Measurements from ENCODE around the gene LRP1B.

The LRP1B gene

DNA sequence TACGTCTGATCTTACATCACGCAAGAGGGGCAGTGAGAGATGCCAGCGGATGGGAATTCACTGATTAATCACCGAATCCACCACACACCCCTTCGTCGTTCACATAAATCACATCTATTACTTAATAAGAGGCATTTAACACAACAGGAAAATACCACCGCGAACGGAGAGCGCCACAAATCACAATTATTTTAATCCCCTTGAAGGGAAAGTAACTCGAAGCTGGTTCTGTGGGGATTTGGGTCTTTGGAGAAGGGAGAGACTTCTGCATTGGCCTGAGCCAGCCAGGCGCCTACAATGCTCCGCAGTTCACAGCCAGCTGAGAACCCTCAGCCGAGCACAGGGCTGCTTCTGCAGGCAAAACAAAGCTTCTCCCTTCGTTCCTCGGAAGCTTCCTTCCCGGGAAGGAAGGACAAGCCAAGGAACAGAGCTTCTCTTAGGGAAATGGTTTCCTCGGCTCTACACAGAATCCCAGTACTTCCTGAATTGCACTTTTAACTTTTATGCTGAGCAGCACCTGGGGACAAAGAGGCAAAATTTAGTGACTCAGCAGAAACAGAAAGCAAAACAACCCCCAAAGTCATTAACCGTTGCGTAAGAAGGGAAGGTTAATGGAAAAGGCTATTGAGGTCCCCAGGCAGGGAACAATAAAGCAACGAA is at the start of gene LRP1B:
LRP1B (minus strand) TSS at position 7 of the 660 bp plus-strand sequence. CDS start 287 bp downstream, outside the sequence.
- Histone ChIP-seq H3K9ac (ENCODE audit: low read length) (peak within 1 kb of the TSS; percentile 64), H3K27ac (ENCODE audit: low read depth, low read length) (no peak within 1 kb of the TSS), H3K36me3 (ENCODE audit: control insufficient read depth, insufficient read depth, low read length) (no peaks in the 10 kb centered on the region), H3K4me1 (ENCODE audit: control insufficient read depth, insufficient read depth, low read length) (peaks cover 7% of the 10 kb centered on the region; the same call in 1 of the 2 replicates), H3K9me3 (ENCODE audit: control insufficient read depth, insufficient read depth, low read depth, low read length) (no peaks in the 10 kb centered on the region), H3K4me3 (ENCODE audit: low read depth, low read length) (peak within 1 kb of the TSS; percentile 85), H3K27me3 (ENCODE audit: control insufficient read depth, insufficient read depth, low read length) (peaks cover 48% of the 10 kb centered on the region)

DNA sequence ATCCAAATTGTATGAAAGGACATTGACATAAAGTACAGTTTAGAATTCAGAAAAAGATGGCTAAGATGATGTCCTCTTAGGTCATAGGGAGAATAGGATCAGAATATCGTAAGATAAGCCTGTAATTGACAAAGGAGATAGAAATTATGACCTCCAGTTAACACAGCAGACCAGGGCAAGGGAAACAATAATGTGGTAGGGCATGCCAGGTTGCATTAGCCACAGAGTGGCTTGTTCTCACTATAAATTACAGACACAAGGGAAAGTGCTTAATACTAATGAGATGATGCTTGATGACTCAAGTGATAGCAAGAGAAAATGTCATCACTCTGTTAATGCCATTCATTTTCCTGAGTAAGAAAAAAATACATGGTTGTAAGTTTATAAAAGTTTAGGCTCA is 48.9 kb upstream of the LRP1B start:
- Histone ChIP-seq H3K4me3 (ENCODE audit: low read depth, low read length) (no peak overlapping the region), H3K27ac (ENCODE audit: low read depth, low read length) (no peak overlapping the region), H3K9ac (ENCODE audit: low read length) (no peak overlapping the region), H3K4me1 (ENCODE audit: control insufficient read depth, insufficient read depth, low read length) (no peaks in the 10 kb centered on the region), H3K36me3 (ENCODE audit: control insufficient read depth, insufficient read depth, low read length) (no peaks in the 10 kb centered on the region), H3K27me3 (ENCODE audit: control insufficient read depth, insufficient read depth, low read length) (no peaks in the 10 kb centered on the region), H3K9me3 (ENCODE audit: control insufficient read depth, insufficient read depth, low read depth, low read length) (peaks cover 8% of the 10 kb centered on the region; the same call in 1 of the 2 replicates)

DNA sequence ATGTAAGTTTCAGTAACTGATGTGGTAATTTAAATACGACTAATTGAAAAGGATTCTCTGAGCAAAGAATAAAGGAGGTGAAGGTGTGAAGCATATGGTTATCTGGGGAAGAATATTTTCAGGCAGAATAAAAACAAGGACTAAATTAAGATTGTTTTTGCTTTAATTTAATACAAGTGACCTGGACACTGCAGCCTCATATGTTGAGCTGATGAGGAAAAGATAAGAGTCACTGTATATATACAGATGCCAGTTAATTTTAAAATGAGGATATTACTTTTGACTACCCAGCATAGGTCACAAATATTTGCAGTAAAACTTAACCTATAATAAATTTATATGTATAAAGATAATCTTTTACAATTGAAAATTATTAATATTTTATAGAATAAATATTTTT is 47.8 kb upstream of the LRP1B start:
- no peak overlapping the region for H3K9ac ChIP-seq (ENCODE audit: low read length)
- no peak overlapping the region for H3K4me3 ChIP-seq (ENCODE audit: low read depth, low read length)
- 0 out of 2 replicates have a peak, but pooled peaks cover 2% of the 10 kb centered on the region for H3K9me3 ChIP-seq (ENCODE audit: control insufficient read depth, insufficient read depth, low read depth, low read length)
- no peaks in the 10 kb centered on the region for H3K36me3 ChIP-seq (ENCODE audit: control insufficient read depth, insufficient read depth, low read length)
- H3K4me1 ChIP-seq (ENCODE audit: control insufficient read depth, insufficient read depth, low read length): no peaks in the 10 kb centered on the region
- no peak overlapping the region for H3K27ac ChIP-seq (ENCODE audit: low read depth, low read length)
- no peaks in the 10 kb centered on the region for H3K27me3 ChIP-seq (ENCODE audit: control insufficient read depth, insufficient read depth, low read length)

DNA sequence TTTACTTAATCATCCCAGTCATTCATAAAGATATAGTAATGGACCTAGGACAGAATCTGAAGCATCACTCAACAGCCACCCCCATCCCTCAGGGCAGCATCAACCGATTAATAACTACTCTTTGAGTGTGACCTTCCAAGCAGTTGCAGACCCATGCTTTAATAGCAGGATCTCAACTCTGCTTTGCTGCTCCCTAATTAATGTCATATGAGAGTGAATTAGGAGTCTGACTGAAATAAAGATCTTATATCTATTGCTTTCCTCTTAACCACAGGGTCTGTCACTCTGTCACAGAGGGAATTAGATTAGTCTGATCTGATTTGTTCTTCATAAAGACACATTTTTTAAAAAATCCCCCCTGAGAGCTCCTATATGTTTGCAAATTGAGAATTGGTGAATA is 46.1 kb upstream of the LRP1B start:
- Histone ChIP-seq H3K27ac (ENCODE audit: low read depth, low read length) (no peak overlapping the region), H3K9ac (ENCODE audit: low read length) (no peak overlapping the region), H3K4me3 (ENCODE audit: low read depth, low read length) (no peak overlapping the region), H3K9me3 (ENCODE audit: control insufficient read depth, insufficient read depth, low read depth, low read length) (no peaks in the 10 kb centered on the region), H3K36me3 (ENCODE audit: control insufficient read depth, insufficient read depth, low read length) (no peaks in the 10 kb centered on the region), H3K27me3 (ENCODE audit: control insufficient read depth, insufficient read depth, low read length) (no peaks in the 10 kb centered on the region), H3K4me1 (ENCODE audit: control insufficient read depth, insufficient read depth, low read length) (no peaks in the 10 kb centered on the region)

DNA sequence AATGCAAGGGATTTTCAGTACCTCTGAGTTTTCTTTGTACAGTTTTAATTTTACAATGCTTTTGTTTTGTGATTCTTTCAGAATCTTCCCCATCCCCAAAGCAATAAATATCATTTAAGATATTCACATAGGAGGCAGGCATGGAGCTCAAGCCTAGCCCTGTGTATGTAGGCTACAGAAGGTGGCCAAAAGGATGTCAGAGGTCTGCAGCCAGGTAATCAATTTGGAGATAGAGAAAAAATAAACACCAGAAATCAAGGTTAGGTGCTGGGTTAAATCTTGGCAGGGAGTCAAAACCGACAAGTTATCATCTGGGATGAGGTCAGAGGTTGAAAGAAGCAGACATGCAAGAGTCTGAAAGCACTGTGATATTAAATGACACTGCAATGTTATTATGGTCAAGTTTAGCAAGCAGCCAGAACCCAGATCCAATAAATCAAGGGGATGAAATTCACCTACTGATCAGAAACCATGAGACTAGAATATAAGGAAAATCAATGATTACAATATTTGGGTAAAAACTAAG is 45.1 kb upstream of the LRP1B start:
- Histone ChIP-seq H3K4me3 (ENCODE audit: low read depth, low read length) (no peak overlapping the region), H3K27ac (ENCODE audit: low read depth, low read length) (no peak overlapping the region), H3K9me3 (ENCODE audit: control insufficient read depth, insufficient read depth, low read depth, low read length) (no peaks in the 10 kb centered on the region)

DNA sequence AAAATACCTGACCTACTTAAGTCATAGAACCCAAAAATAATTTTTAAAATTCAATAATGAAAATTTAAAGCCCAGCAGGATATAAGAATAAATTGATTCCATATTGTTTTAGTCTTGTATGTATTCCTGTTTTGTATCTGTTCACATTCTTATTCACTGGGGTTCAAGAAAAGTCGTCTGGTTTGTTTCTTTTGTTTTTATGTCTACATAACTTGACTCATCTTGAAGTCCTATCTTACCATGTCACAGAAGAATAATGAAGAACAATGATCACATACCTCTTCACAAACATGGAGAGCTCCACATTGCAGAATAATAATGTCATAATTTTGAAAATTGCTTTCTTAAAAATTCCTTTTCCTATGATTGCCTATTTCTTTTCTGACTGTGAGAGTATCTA is 43.4 kb upstream of the LRP1B start:
- Histone ChIP-seq H3K4me1 (ENCODE audit: control insufficient read depth, insufficient read depth, low read length) (no peaks in the 10 kb centered on the region), H3K4me3 (ENCODE audit: low read depth, low read length) (no peak overlapping the region), H3K9me3 (ENCODE audit: control insufficient read depth, insufficient read depth, low read depth, low read length) (no peaks in the 10 kb centered on the region), H3K27me3 (ENCODE audit: control insufficient read depth, insufficient read depth, low read length) (no peaks in the 10 kb centered on the region), H3K27ac (ENCODE audit: low read depth, low read length) (no peak overlapping the region), H3K36me3 (ENCODE audit: control insufficient read depth, insufficient read depth, low read length) (no peaks in the 10 kb centered on the region), H3K9ac (ENCODE audit: low read length) (no peak overlapping the region)

More for the DNA sequence above, 45.1 kb upstream of the LRP1B start:
- Histone ChIP-seq H3K27me3 (ENCODE audit: control insufficient read depth, insufficient read depth, low read length) (no peaks in the 10 kb centered on the region), H3K9ac (ENCODE audit: low read length) (no peak overlapping the region), H3K4me1 (ENCODE audit: control insufficient read depth, insufficient read depth, low read length) (no peaks in the 10 kb centered on the region), H3K36me3 (ENCODE audit: control insufficient read depth, insufficient read depth, low read length) (no peaks in the 10 kb centered on the region)

DNA sequence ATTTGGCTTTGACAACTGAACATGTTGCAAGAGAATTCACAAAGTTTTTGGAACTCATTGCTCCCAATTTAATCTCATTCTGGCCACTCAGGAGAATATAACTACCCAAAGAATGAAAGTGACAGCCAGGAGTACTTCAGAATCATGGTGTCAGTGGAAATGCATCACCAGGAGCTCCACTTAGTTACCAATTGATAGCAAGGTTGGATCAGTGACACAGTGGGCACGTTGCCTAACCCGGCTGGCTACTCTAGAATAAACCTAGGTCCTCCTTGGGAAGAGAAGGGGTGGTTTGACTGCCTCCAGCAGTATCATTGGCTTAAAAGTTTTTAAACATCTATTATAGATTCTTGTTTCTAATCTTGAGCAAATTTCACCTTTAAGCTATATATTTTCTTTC is 40.0 kb upstream of the LRP1B start:
- Histone ChIP-seq H3K27me3 (ENCODE audit: control insufficient read depth, insufficient read depth, low read length) (no peaks in the 10 kb centered on the region), H3K36me3 (ENCODE audit: control insufficient read depth, insufficient read depth, low read length) (no peaks in the 10 kb centered on the region), H3K9me3 (ENCODE audit: control insufficient read depth, insufficient read depth, low read depth, low read length) (no peaks in the 10 kb centered on the region), H3K4me3 (ENCODE audit: low read depth, low read length) (no peak overlapping the region), H3K9ac (ENCODE audit: low read length) (no peak overlapping the region), H3K4me1 (ENCODE audit: control insufficient read depth, insufficient read depth, low read length) (no peaks in the 10 kb centered on the region), H3K27ac (ENCODE audit: low read depth, low read length) (no peak overlapping the region)

DNA sequence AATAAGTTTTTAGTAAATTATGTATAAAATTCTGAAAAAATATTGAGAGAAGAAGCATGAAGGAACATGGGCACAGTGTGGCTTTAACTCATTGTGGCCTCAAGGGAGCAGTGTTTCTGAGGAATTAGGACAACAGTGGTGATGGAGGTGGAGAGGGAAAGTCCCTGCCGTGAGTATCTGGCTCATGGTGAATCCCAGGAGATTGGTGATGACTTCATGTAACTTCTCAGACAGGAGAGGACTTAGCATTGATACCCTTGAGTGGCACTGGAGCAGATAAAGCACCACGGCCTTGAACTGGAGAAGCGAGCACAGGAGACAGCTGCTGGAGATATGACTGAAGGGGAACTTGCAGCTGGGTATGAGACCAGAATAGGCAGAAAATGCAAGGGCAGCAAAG is 35.0 kb upstream of the LRP1B start:
- Histone ChIP-seq H3K36me3 (ENCODE audit: control insufficient read depth, insufficient read depth, low read length) (no peaks in the 10 kb centered on the region), H3K4me3 (ENCODE audit: low read depth, low read length) (no peak overlapping the region), H3K27ac (ENCODE audit: low read depth, low read length) (no peak overlapping the region)

DNA sequence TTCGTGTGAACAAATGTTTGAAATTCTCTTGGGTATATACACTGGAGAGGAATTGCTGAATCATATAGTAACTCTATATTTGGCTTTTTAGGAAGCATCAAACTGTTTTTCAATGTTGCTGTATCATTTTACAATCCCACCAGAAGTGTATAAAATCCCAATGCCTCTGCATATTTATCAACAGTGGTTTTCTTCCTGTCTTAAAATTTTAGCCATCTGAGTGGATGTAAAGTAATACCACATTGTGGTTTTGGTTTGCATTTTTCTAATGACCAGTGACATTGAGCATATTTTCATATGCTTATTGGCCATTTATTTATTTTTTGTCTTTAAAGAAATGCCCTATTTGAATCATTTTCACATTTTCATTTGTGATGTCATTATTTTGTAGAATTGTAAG is 22.8 kb upstream of the LRP1B start:
- no peaks in the 10 kb centered on the region for H3K36me3 ChIP-seq (ENCODE audit: control insufficient read depth, insufficient read depth, low read length)
- no peaks in the 10 kb centered on the region for H3K4me1 ChIP-seq (ENCODE audit: control insufficient read depth, insufficient read depth, low read length)
- H3K27ac ChIP-seq (ENCODE audit: low read depth, low read length): no peak overlapping the region
- H3K9ac ChIP-seq (ENCODE audit: low read length): no peak overlapping the region
- no peaks in the 10 kb centered on the region for H3K27me3 ChIP-seq (ENCODE audit: control insufficient read depth, insufficient read depth, low read length)
- no peaks in the 10 kb centered on the region for H3K9me3 ChIP-seq (ENCODE audit: control insufficient read depth, insufficient read depth, low read depth, low read length)
- H3K4me3 ChIP-seq (ENCODE audit: low read depth, low read length): no peak overlapping the region

More for the DNA sequence above, 35.0 kb upstream of the LRP1B start:
- Histone ChIP-seq H3K4me1 (ENCODE audit: control insufficient read depth, insufficient read depth, low read length) (no peaks in the 10 kb centered on the region), H3K9me3 (ENCODE audit: control insufficient read depth, insufficient read depth, low read depth, low read length) (no peaks in the 10 kb centered on the region), H3K9ac (ENCODE audit: low read length) (no peak overlapping the region), H3K27me3 (ENCODE audit: control insufficient read depth, insufficient read depth, low read length) (no peaks in the 10 kb centered on the region)

DNA sequence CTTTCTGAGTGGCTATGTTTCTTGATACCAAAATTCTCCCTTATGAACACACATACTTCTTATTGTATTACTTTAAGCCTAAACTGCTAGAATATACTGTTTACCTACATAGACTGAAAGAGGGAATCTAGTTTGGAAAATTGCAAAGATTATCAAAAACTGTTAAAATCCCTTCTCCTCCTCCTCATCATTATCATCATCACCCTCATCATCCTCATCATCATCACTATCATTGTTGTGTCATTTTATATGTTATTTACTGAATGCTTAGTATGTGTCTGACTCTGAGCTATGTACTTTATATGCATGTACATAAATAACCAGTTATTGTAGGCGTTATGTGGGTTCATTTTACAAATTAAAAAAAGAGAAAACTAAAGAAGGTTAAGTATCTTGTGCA is 19.6 kb upstream of the LRP1B start:
- Histone ChIP-seq H3K27me3 (ENCODE audit: control insufficient read depth, insufficient read depth, low read length) (no peaks in the 10 kb centered on the region), H3K36me3 (ENCODE audit: control insufficient read depth, insufficient read depth, low read length) (no peaks in the 10 kb centered on the region), H3K27ac (ENCODE audit: low read depth, low read length) (no peak overlapping the region), H3K9me3 (ENCODE audit: control insufficient read depth, insufficient read depth, low read depth, low read length) (no peaks in the 10 kb centered on the region), H3K4me3 (ENCODE audit: low read depth, low read length) (no peak overlapping the region), H3K9ac (ENCODE audit: low read length) (no peak overlapping the region), H3K4me1 (ENCODE audit: control insufficient read depth, insufficient read depth, low read length) (no peaks in the 10 kb centered on the region)

DNA sequence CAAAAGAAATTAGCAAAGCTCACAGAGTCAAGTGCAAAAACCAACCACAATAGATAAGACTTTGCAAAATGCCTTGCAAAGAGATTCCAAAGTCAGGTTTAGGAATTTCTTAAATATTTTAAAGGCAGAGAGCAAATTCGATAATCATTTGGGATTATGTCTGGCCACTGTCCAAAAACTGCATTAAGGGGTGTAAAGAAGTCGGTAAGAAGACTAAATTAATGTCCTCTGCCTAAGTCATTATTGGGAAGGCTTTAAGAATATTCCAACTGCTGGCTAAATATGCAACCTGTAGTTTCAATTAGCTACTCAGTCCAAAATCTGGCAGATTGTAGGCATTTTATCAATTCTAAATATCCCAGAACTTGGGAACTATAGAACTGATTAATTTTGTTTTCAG is 13.7 kb upstream of the LRP1B start:
- Histone ChIP-seq H3K4me1 (ENCODE audit: control insufficient read depth, insufficient read depth, low read length) (no peaks in the 10 kb centered on the region), H3K27ac (ENCODE audit: low read depth, low read length) (no peak overlapping the region), H3K9ac (ENCODE audit: low read length) (no peak overlapping the region), H3K36me3 (ENCODE audit: control insufficient read depth, insufficient read depth, low read length) (no peaks in the 10 kb centered on the region), H3K9me3 (ENCODE audit: control insufficient read depth, insufficient read depth, low read depth, low read length) (no peaks in the 10 kb centered on the region), H3K4me3 (ENCODE audit: low read depth, low read length) (no peak overlapping the region), H3K27me3 (ENCODE audit: control insufficient read depth, insufficient read depth, low read length) (no peaks in the 10 kb centered on the region)
